Measurements from ENCODE around the gene DLG1.

The DLG1 gene

GRCh38 chr3:196995646-196996355, 302.6 kb downstream of the DLG1 start:
- H3K27me3 ChIP-seq (ENCODE audit: insufficient read depth, low read length) = no peaks in the 10 kb centered on the region
- H3K4me1 ChIP-seq (ENCODE audit: insufficient read depth, low read length) = no peaks in the 10 kb centered on the region
- H3K9me3 ChIP-seq (ENCODE audit: low read length) = no peaks in the 10 kb centered on the region
- no peak overlapping the region for H3K4me3 ChIP-seq (ENCODE audit: low read length)
- H3K36me3 ChIP-seq (ENCODE audit: insufficient read depth, low read length) = no peaks in the 10 kb centered on the region
- no peak overlapping the region for H2AFZ ChIP-seq (ENCODE audit: low read depth, low read length)

GRCh38 chr3:196995027-196995426, 303.4 kb downstream of the DLG1 start:
- H3K4me1 ChIP-seq (ENCODE audit: insufficient read depth, low read length) = no peaks in the 10 kb centered on the region
- no peaks in the 10 kb centered on the region for H3K36me3 ChIP-seq (ENCODE audit: insufficient read depth, low read length)
- H2AFZ ChIP-seq (ENCODE audit: low read depth, low read length) = no peak overlapping the region
- no peaks in the 10 kb centered on the region for H3K9me3 ChIP-seq (ENCODE audit: low read length)
- H3K4me3 ChIP-seq (ENCODE audit: low read length) = no peak overlapping the region
- H3K27me3 ChIP-seq (ENCODE audit: insufficient read depth, low read length) = no peaks in the 10 kb centered on the region

GRCh38 chr3:196994056-196994455, 304.4 kb downstream of the DLG1 start:
- no peak overlapping the region for H3K4me3 ChIP-seq (ENCODE audit: low read length)
- no peaks in the 10 kb centered on the region for H3K9me3 ChIP-seq (ENCODE audit: low read length)
- H3K36me3 ChIP-seq (ENCODE audit: insufficient read depth, low read length) = no peaks in the 10 kb centered on the region
- H3K4me1 ChIP-seq (ENCODE audit: insufficient read depth, low read length) = no peaks in the 10 kb centered on the region
- no peaks in the 10 kb centered on the region for H3K27me3 ChIP-seq (ENCODE audit: insufficient read depth, low read length)
- H2AFZ ChIP-seq (ENCODE audit: low read depth, low read length) = no peak overlapping the region
